Calu3 (cell line): ENCODE data around the gene ADRA1B. TPM values are rescaled to one million over a fixed set of nuclear protein-coding genes. Genes with fewer than 3 reads are reported as not detected.
"Not testable (repeated sequence)": the region's sequence is repeated elsewhere in the genome, so short reads cannot be mapped to it uniquely, and the experiment has no call there.

ENCODE experiments used
- BruUV-seq: library from RNA; stranded (reverse); fragments of 400-500 nt; replicated peaks from 2 replicates; lab custom pipeline; 2021; lab: Mats Ljungman, UMichigan
- CTCF ChIA-PET: fragments of 300-600 bp; sonication (Branson Sonifier 250); formaldehyde crosslinking; loops from one replicate; lab custom pipeline; 2022; ENCODE audit warnings: antibody characterized with exemption; lab: Charles Lee
- DNase-seq: peaks from one replicate; pipeline ENCODE4 v3.0.0; 2022
- H3K27ac Mint-ChIP-seq: one replicate; pipeline ENCODE4 v1.8.0; 2022; ENCODE audit warnings: mixed read lengths; ENCODE audit not compliant: unreplicated experiment
- H3K27me3 Mint-ChIP-seq: one replicate; pipeline ENCODE4 v1.8.0; 2022; ENCODE audit warnings: mixed read lengths; ENCODE audit not compliant: unreplicated experiment
- H3K36me3 Mint-ChIP-seq: one replicate; pipeline ENCODE4 v1.8.0; 2022; ENCODE audit warnings: mild to moderate bottlenecking, moderate library complexity, mixed read lengths; ENCODE audit not compliant: insufficient read depth, unreplicated experiment
- H3K4me1 Mint-ChIP-seq: one replicate; pipeline ENCODE4 v1.8.0; 2022; ENCODE audit warnings: mild to moderate bottlenecking, low read depth, mixed read lengths; ENCODE audit not compliant: unreplicated experiment
- H3K4me3 Mint-ChIP-seq: one replicate; pipeline ENCODE4 v1.8.0; 2022; ENCODE audit warnings: mild to moderate bottlenecking, low read depth, moderate library complexity, mixed read lengths; ENCODE audit not compliant: unreplicated experiment
- H3K9me3 Mint-ChIP-seq: one replicate; pipeline ENCODE4 v1.8.0; 2022; ENCODE audit warnings: low read depth, mixed read lengths; ENCODE audit not compliant: unreplicated experiment
- intact Hi-C: fragments of 100-400 bp; cut with micrococcal nuclease; formaldehyde crosslinking; loops from one replicate; pipeline ENCODE4 v1.10.0; 2022; ENCODE audit not compliant: unreplicated experiment
- total RNA-seq: library from RNA; stranded (reverse); gene quantifications from 2 replicates; pipeline ENCODE4 v1.2.3, GENCODE V29; 2022
- TF ChIP-seq, protein P1 (sequence below): fragments of 200-600 bp; IDR thresholded peaks from one replicate; pipeline ENCODE4 v1.8.0; 2022; ENCODE audit warnings: antibody characterized with exemption; ENCODE audit not compliant: unreplicated experiment

ADRA1B gene
- total RNA-seq, 1 experiment from 2014 or later: 10.9 TPM

- intact Hi-C loops: no loop called here
- TF ChIP-seq, protein P1, sequence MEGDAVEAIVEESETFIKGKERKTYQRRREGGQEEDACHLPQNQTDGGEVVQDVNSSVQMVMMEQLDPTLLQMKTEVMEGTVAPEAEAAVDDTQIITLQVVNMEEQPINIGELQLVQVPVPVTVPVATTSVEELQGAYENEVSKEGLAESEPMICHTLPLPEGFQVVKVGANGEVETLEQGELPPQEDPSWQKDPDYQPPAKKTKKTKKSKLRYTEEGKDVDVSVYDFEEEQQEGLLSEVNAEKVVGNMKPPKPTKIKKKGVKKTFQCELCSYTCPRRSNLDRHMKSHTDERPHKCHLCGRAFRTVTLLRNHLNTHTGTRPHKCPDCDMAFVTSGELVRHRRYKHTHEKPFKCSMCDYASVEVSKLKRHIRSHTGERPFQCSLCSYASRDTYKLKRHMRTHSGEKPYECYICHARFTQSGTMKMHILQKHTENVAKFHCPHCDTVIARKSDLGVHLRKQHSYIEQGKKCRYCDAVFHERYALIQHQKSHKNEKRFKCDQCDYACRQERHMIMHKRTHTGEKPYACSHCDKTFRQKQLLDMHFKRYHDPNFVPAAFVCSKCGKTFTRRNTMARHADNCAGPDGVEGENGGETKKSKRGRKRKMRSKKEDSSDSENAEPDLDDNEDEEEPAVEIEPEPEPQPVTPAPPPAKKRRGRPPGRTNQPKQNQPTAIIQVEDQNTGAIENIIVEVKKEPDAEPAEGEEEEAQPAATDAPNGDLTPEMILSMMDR: no peak
- no peak overlapping the region for H3K4me3 Mint-ChIP-seq
- H3K36me3 Mint-ChIP-seq: no peaks in the 10 kb centered on the region
- H3K27me3 Mint-ChIP-seq: peaks cover 15% of the 10 kb centered on the region
- CTCF ChIA-PET: no interaction called here
- peaks cover 2% of the 10 kb centered on the region for H3K9me3 Mint-ChIP-seq
- no peak for DNase-seq
- H3K27ac Mint-ChIP-seq: no peak overlapping the region
- no peaks in the 10 kb centered on the region for H3K4me1 Mint-ChIP-seq
- no TSS peak for BruUV-seq
Observed at GRCh38 chr5:159995907-159996306, 79.6 kb downstream of the ADRA1B start.

- BruUV-seq: no TSS peak
- Mint-ChIP-seq H3K36me3 (no peaks in the 10 kb centered on the region), H3K9me3 (no peaks in the 10 kb centered on the region), H3K4me1 (no peaks in the 10 kb centered on the region), H3K4me3 (no peak overlapping the region), H3K27ac (no peak overlapping the region), H3K27me3 (peaks cover 22% of the 10 kb centered on the region)
- intact Hi-C loops: no loop called here
- CTCF ChIA-PET: no interaction called here
- DNase-seq: no peak
- TF ChIP-seq, protein P1: no peak
Observed at GRCh38 chr5:160001457-160001856, 85.2 kb downstream of the ADRA1B start.

- no TSS peak for BruUV-seq
- H3K9me3 Mint-ChIP-seq: no peaks in the 10 kb centered on the region
- H3K4me1 Mint-ChIP-seq: peaks cover 22% of the 10 kb centered on the region
- H3K27me3 Mint-ChIP-seq: peaks cover 6% of the 10 kb centered on the region
- H3K4me3 Mint-ChIP-seq: no peak overlapping the region
- TF ChIP-seq, protein P1: no peak
- CTCF ChIA-PET: interaction anchor here (0.5 kb wide), 1 partner anchor 144 kb away, joined by 3 read pairs; no protein-coding TSS in a partner anchor
- H3K27ac Mint-ChIP-seq: no peak overlapping the region
- peaks cover 28% of the 10 kb centered on the region for H3K36me3 Mint-ChIP-seq
- intact Hi-C loops: no loop called here
- DNase-seq: no peak
Observed at GRCh38 chr5:160007514-160007913, 91.2 kb downstream of the ADRA1B start.

- DNase-seq, intact Hi-C loops, BruUV-seq, H3K9me3 Mint-ChIP-seq, H3K27me3 Mint-ChIP-seq: not testable (repeated sequence)
- H3K27ac Mint-ChIP-seq: peak overlapping the region; percentile 100
- H3K4me1 Mint-ChIP-seq: peaks cover 22% of the 10 kb centered on the region
- peaks cover 35% of the 10 kb centered on the region for H3K36me3 Mint-ChIP-seq
- CTCF ChIA-PET: interaction anchor here (0.6 to 1.6 kb wide), 5 partner anchors 8 to 427 kb away, joined by 3 to 13 read pairs (median 4); no protein-coding TSS in a partner anchor
- H3K4me3 Mint-ChIP-seq: peak overlapping the region; percentile 93
Observed at GRCh38 chr5:160008529-160008876, 92.2 kb downstream of the ADRA1B start.

- peaks cover 38% of the 10 kb centered on the region for H3K36me3 Mint-ChIP-seq
- TF ChIP-seq, protein P1: no peak
- DNase-seq: peak; percentile 93
- intact Hi-C loops: no loop called here
- H3K4me3 Mint-ChIP-seq: peak within 1 kb of the TSS; percentile 93
- peak within 1 kb of the TSS; percentile 100 for H3K27ac Mint-ChIP-seq
- H3K4me1 Mint-ChIP-seq: peaks cover 22% of the 10 kb centered on the region
- CTCF ChIA-PET: interaction anchor here (0.5 to 1.6 kb wide), 5 partner anchors 13 to 428 kb away, joined by 3 to 13 read pairs (median 3); no protein-coding TSS in a partner anchor
- no peaks in the 10 kb centered on the region for H3K9me3 Mint-ChIP-seq
- TSS peak; percentile 72 for BruUV-seq
- H3K27me3 Mint-ChIP-seq: no peaks in the 10 kb centered on the region
Observed at GRCh38 chr5:160008877-160009590, 92.8 kb downstream of the ADRA1B start, which contains the start of gene TTC1. TTC1 (plus strand) TSS chr5:160009139; CDS start chr5:160010529, 1,390 bp downstream.
